GM19438 (cell line): Measurements from ENCODE around the gene ZBTB7C.

Source experiments
- ATAC-seq: cut with Tn5 transposase; IDR thresholded peaks from one replicate; pipeline ENCODE4 v1.9.1; 2021; ENCODE audit warnings: low read depth; ENCODE audit not compliant: unreplicated experiment

Gene ZBTB7C

DNA sequence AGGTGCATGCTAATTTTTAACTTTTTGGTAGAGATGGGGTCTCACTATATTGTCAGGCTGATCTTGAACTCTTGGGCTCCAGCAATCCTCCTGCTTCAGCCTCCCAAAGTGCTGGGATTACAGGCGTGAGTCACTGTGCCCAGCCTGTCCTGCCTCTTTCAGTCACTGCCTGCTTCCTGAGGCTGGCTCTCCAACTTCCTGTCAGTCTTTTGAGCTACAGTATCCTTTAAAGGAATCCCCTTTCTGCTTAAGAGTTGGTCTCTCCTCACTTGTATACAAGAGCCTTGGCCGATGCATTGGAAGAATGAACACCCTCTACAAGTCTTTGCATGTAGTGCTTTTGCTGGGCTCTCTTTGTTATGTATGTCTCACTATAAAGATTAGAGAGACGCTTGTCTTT lies 390.3 kb downstream of the ZBTB7C start:
- ATAC-seq = no peak

DNA sequence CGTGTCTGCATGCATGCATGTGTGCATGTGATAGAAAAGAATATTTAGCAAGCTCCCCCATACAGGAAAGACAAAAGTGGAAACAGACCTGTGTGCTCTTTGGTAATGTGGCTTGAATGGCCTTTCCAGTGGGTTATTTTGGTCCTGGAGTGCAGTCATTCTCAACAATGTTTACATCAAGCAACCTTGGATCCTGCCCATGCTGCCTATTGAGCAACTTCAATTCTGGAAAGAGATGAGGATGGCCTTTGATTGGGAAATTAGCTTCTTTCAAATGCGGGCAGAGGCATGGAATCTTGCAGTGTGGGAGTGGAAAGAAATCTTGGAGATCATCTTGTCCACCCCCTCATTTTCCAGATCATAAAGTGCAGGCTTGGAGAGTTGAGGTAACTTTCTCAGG lies 391.5 kb downstream of the ZBTB7C start:
- ATAC-seq = no peak

DNA sequence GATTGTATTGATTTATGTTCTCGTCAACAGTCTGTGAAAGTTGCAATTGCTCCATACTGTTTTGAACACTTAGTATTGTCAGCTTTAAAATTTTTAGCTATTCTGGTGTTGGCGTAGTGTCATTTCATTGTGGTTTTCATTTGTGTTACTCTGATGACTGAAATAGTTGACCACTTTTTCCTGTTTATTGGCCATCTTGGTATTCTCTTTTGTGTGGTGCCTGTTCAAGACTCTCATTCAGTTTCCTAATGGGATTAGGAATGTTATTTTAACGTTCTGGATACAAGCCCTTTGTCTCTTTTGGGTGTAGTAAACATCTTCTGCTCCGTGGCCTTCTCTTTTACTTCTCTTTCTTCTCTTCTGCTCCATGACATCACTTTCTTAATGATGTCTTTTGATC lies 396.0 kb downstream of the ZBTB7C start:
- no peak for ATAC-seq

DNA sequence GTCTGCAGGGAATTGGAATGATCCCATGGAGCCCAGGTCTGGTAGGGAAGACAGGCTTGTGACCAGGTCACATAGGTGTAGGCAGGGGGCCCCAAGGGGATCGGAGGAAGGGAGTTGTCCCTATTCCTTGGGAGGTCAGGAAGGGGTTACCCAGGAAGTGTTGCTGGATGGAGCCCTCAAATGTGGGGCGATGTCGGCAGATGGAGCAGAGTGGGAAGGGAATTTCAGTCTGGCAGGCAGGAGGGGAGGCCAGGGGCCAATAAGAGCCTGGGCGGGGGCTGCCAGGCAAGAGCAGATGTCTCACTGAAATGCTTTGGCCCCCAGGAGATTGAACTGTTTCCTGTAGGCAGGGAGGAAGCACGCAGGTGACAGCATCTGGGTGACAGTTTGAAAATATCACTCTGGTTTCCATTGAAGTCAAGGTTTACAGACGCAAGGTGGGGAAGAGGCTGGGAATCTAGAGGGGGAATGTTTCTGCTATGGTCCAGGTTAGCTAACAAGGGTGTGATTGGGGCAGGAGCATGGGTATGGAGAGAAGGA lies 397.2 kb downstream of the ZBTB7C start:
- no peak for ATAC-seq

DNA sequence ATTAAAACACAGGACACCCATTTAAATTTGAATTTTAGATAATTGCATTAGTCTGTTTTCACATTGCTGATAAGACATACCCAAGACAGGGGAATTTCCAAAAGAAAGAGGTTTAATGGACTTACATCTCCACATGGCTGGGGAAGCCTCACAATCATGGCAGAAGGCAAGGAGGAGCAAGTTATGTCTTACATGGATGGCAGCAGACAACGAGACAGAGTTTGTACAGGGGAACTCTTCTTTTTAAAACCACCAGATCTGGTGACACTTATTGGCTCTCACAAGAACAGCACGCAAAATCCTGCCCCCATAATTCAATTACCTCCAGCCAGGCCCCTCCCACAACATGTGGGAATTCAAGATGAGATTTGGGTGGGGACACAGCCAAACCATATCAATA lies 398.9 kb downstream of the ZBTB7C start:
- no peak for ATAC-seq

DNA sequence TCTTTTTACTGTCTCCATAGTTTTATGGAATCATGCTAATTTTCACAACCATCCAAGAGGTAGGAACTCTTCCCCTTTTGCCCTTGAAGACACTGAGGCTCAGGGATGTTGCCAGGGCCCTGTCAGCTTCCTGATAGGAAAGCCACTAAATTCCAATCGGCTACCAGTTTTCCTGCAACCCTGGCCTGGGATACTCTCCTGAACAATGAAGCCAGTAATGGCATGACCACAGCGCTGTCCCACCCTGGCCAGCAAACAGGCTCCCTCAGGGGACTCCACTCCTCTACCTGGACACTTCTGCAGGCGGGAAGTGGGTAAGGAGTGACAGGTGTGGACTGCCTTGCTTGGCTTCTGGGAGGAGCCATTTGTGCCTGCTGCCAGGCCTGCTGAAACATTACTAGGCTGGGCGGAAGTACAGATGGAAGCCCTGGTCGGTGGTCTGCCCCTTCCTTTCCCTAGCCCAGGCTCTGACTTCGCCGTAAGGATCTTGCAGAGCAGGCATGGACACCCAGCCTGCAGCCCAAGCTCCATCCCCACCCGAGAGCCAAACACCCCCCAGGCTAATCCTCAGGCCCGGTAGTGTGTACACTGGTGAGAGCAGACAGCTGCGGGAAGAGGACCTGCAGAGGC lies 400.0 kb downstream of the ZBTB7C start:
- no peak for ATAC-seq

DNA sequence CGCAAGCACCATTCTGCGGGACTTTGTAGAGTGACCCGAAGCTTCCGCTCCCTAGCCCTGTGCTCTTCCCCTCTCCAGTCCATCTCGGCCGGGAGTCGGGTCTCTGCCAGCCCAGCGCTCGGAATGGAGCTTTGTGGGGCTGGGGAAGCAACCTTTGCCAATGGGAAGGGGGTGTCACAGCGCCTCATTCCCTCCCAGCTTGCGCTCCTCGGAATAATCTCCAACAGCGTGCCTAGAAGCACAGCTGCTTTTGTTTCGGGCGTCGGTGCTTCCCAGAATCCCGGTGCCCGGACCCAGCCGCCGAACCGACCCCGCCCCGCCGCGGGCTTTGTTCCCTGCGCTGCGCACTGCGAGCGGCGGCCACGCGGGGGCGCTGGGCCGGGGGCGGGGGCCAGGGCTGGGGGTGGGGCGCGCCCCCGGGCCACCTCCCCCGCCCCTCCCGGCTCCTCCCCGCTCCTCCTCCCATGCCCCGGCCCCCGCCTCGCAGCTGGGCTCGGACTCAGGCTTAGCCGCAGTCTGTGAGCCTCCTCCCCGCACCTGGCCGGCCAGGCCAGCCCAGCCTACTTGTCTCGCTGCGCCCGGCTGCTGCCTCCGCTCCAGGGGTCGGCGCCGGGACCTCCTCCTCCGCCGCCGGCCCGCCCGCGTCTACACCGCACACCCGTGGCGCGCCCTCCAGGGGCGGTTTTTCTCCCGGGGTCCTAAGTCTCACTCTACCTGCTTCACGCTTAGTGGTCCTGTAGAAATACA lies 401.1 kb downstream of the ZBTB7C start:
- peak; percentile 90 for ATAC-seq

DNA sequence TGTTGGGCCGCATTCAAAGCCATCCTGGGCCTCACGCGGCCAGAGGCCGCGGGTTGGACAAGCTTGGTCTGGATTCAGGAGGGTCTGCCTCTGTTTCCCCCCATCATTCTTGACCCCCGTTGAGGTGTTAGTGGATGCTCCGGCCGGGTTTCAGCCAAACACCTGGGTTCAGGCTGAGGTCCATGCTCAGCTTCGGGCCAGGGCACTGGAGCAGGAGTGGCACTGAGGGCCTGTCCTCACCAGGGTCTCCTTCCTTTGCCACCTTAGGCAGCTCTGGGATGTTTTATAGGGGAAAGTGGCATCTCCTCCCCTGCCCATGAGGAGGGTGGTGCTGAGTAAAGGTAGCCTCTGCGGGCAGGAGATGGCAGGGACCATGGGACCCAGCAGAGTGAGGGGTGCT lies 401.8 kb downstream of the ZBTB7C start:
- ATAC-seq = no peak

DNA sequence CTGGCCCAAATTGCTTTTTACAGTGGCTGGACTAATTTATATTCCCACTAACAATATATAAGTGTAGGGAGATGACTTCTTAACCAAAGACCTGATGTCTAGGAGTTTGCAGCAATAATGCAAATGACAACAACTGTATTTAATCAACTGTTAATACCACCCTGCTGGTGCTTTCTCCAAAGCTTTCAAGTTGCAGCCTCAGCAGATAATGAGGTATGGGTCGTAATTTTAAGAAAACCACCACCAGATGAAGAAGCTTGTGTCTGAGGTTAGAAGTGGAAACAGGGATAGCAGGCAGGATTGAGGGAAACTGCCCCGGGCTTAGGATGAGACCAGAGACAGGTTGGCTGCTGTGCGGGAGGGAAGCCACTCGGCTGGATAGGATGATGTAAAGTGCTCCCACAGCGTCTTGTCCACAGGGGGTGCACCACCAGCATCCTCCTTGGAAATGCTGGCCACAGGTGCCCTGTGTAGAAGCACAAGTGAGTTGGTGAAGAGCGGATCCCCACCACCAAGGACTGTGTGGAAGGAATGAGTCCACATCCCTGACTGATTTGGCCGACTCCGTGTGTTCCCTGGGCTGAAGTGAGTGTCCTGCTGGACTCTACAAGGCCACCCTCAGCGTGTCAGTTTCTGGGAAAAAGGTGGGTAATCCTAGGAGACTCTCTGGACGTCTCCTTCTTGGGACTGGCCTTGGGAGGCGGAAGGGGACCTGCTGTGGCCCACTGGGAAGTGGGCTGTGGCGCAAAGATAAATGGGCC lies 402.6 kb downstream of the ZBTB7C start:
- no peak for ATAC-seq

DNA sequence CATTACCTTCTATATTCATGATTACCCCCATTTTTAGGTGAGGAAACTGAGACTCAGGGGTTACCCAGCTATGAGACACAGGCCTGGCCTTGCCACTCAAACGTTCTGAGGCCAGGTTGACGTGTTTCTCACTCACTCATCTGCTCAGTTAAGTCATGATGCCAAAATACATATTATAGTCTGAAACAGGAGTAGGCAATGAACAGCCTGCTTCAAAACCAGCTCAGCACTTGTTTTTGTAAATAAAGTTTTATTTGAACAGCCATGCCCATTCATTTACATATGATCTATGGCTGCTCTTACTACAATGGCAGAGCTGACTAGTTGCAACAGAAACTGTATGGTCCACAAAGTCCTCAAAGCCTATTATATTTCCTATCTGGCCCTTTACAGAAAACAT lies 404.6 kb downstream of the ZBTB7C start:
- no peak for ATAC-seq

DNA sequence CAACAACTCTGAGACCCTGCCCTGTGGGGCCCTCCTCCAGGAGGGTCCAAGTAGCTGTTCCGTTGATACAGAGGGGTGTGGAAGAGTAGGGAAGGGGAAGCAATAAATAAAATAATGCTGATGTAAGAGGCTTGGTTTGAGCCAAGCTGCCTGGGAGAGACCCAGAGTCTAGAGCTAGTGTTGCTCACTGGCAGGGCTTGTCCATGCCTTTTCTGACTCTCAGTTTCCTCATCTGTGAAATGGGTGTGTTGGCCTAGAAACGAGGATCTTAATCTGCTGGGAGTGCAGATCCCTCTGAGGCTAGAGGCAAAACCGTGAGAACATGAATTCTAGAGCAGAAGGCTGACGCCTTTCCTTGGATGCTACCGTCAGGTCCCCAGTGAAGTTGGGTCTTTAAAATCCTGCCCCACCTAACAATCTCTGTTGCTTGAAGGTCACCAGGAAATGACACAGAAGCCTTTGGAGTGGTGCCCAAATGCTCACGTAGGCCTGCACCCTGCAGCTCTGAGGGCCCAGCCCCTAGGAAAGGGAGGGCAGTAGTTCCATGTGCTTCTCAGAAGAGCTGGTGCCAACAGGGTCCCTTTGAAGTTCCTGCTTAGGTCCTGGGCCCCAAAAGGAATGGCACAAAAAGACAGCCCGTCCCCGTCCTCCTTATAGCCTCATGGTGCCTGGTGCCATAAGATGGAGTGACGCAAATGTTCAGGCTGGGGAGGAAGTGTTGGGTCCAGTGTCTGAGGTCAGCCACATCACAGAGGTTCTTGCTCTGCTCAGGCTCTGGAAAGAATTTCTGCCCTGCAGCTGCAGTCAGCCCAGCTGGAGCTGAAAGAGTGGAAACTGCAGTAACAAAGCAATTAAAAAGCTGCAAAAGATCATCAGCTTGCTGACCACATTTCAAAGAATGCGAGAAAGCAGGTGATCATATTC lies 405.5 kb downstream of the ZBTB7C start:
- ATAC-seq = no peak

DNA sequence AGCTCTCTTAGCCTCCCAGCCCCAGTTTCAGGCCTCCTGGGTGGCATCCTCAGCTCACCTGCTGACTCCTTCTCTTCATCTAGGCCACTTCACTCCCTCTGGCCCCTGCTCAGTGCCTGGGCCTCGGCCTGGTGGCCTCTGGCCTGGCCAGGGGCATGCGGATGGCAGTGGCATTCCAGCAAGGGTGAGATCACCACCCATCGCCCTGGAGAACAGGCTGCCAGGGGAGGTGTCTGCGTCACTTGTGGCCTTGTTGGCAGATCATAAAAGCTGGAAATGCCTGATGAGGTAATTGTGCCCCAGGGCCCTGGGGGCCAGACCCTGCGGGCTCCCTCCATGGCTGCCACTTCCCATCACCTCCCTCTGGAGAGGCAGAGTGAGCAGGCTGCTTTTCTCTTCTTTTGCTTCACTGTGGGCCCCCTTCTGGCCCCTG lies 406.2 kb downstream of the ZBTB7C start:
- ATAC-seq = no peak

DNA sequence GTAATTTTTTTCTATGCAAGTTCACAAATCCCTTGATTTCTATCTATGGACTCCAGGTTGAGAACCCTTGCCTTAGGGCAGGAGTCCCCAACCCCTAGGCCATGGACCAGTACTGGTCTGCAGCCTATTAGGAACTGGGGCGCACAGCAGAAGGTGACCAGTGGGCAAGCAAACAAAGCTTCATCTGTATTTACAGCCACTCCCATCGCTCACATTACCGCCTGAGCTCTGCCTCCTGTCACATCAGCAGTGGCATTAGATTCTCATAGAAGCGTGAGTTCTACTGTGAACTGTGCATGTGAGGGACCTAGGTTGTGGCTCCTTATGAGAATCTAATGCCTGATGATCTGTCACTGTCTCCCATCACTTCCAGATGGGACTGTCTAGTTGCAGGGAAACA lies 408.5 kb downstream of the ZBTB7C start:
- no peak for ATAC-seq

DNA sequence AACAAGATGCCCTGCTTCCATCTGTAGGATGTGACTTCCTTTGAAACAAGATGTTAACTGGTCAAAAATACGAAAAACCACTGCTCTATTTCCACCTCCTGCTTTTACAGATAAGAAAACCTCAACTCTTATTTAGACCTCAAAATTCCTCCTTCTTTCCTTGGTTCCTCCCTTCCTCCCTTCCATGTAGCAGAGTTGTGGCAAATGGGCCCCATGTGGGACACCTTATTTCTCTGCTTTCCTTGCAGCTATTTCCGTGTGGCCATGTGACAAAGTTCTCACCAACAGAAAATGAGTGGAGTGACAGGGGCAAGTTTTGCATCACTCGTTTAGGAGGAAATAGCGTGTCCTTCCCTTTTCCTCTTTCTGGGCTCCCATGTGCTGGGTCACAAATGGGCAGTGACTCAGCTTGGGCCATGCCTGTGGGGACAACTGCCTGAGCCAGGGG lies 409.4 kb downstream of the ZBTB7C start:
- ATAC-seq = no peak

DNA sequence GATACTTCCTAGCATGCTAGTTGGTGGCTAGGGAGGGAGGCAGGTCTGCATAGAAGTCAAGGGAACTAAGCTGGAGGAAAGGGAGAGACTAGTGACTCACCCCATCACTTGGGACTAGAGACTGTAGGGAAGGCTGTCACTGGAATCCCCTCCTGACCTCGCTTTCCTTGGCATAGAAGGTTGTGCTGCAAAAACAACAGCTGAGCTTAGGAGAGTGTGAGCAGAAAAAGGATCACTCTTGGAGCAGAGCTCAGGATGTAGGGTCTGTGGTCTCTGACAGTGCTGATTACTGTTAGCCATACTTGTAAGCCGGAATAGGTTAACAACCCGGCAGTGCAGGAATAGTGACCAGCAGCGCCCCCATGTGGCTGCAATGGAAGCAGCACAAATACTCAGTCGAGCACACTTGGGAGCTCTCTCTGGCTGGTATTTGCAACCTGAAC lies 411.8 kb downstream of the ZBTB7C start:
- no peak for ATAC-seq

DNA sequence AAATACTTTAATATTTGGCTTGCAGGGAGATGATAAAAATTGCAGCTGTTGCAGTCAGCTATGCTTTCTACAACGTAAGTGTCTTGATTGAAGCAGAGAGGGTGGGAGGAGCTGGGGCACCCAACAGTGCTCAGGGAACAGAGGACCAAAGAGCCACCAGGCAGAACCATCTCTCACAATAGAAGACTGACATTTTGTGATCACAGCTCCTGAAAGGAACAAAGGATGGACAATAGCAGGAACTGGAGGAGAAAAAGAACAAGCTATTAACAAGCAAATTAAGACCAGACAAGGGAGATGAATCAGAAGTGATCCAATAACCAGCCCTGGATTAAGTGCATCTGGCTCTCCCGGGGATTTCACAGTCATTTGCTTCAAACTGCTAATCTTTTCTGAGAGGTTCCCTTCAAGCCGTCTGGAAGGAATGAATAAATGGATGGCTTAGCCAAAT lies 413.1 kb downstream of the ZBTB7C start:
- no peak for ATAC-seq

DNA sequence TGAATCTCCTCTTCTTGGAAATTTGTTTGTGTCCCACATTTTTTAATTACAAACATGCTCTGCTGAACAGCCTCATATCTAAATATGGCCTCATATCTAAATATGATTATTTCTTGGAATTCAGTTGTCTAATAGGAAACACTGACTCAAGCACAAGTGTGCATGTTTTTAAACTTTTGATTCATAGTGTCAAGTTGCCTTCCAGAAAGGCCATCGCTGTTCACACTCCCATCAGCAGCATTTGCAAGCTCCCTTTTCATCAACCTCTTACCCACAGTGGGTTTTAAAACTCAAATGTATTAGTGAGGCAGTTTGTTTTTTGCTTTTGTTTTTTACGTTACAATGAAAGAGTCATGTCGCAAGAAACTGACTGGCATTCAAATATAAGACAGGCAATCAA lies 413.5 kb downstream of the ZBTB7C start:
- no peak for ATAC-seq

DNA sequence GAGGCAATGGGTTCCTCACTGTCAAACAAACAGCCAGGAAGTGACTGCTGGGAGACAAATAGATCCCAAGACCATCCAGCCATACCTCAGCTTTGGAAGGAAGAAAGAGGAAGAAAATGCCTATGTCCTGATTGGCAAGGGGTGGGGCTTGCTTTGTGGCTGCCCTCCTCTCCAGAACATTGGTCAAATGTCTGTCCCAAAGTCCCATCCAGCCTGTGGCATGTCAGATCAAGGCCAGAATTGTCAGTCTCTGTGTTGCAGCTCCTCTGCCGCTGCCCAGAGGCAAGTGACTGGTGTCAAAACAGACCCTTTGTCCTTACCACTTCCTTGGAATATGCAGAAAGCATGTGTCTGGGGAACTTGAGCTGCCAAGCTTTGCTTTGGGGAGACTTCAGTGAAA lies 415.8 kb downstream of the ZBTB7C start:
- no peak for ATAC-seq

DNA sequence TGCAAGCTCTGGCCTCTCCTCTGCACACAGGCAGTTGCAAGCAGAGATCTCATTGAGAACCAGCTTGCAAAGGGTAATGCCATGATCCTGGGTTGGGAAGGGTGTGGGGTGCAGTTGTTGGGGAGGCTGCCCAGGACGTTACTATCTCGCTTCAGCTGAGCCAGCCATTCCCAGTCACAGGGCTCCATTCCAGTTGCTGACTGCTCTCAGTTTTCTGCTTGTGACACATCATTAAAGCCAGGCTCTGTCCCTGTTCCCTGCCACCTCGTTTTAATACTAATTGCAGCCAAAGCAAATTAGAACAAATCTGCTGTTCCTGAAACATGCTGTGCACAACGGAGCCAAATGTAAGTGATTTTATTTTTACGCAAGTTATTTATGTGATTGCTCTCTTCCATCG lies 416.2 kb downstream of the ZBTB7C start:
- ATAC-seq = no peak

DNA sequence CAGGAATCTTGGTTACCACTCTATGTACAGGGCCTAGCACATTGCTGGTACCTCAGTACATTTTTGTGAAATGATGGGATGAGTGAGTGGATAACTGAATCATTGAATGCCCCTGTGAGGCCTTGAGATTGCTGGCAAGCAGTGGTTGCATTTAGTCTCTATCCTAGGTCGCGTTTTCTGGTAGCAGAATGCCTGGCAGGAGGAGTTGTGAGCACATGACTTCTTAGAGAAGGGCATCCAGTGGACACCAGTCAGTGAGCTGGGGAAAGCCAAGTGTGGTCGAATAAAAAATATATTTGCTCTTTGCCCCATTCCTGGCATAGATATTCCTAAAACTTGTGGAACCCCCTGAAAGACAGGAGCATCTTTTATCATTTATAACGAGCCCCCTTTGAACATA lies 416.9 kb downstream of the ZBTB7C start:
- ATAC-seq = no peak
